ENCODE measurements around the gene SRPK2. TPM values are rescaled to one million over a fixed set of nuclear protein-coding genes. Genes with fewer than 3 reads are reported as not detected.
"Not testable (repeated sequence)": the region's sequence is repeated elsewhere in the genome, so short reads cannot be mapped to it uniquely, and the experiment has no call there.

Gene SRPK2
- total RNA-seq: 10 to 100 TPM; 21.5 to 35.1 (median 29.2) TPM

DNA sequence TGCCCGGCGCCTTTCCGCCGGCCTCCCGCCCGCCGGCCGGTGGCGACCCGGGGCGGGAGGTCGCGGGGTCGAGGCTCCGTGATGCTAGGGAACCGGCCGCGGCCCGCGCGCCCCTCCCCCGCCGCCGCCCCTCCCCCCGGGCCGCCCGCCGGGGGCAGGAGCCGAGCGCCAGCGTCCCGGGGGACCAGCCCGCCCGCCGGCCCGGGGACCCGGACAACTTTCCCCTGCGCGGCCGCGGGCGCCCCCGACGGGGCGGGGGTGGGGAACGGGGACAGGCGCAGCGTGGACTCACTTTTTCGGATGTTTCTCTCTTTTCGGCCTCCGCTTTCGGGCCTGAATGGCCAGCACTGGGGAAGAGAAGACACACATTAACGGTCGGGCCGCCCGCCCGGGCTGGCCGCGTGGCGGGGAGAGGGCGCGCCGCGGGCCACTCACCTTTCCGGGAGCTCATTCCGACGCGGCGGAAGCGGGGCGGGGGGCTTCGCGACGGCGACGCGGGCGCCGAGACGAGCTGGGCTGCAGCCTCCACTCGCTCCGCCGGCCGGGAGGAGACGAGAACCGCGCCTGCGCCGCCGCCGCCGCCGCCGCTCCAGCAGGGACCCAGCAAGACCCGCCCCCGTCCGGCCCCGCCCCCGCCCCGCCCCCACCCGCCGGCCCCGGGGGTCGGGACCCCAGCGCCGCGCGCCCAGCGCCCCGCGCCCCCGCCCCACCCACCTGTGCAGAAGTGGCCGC lies at the start of gene SRPK2:
SRPK2 (minus strand) TSS at position 566 of the 732 bp plus-strand sequence.
- no CpG with 5 or more reads among the region's 113 CpGs for WGBS, 2 donors
- no peaks in the 10 kb centered on the region for H3K9me3 ChIP-seq
- peak in 2 of 4 donors; percentile 39 to 60 for TF ChIP-seq POLR2A (IDR thresholded peaks at IDR 0.05)
- TF ChIP-seq, protein P1, sequence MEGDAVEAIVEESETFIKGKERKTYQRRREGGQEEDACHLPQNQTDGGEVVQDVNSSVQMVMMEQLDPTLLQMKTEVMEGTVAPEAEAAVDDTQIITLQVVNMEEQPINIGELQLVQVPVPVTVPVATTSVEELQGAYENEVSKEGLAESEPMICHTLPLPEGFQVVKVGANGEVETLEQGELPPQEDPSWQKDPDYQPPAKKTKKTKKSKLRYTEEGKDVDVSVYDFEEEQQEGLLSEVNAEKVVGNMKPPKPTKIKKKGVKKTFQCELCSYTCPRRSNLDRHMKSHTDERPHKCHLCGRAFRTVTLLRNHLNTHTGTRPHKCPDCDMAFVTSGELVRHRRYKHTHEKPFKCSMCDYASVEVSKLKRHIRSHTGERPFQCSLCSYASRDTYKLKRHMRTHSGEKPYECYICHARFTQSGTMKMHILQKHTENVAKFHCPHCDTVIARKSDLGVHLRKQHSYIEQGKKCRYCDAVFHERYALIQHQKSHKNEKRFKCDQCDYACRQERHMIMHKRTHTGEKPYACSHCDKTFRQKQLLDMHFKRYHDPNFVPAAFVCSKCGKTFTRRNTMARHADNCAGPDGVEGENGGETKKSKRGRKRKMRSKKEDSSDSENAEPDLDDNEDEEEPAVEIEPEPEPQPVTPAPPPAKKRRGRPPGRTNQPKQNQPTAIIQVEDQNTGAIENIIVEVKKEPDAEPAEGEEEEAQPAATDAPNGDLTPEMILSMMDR (IDR thresholded peaks at IDR 0.05): no peak
- peaks cover 6 to 10% (median 8%) of the 10 kb centered on the region in 3 donors for H3K4me1 ChIP-seq
- peak within 1 kb of the TSS; percentile 81 to 99 (median 96) for H3K4me3 ChIP-seq
- DNase-seq: no peak
- intact Hi-C loops (cut with DNase I): no loop called here
- H3K27ac ChIP-seq: peak within 1 kb of the TSS; percentile 81 to 85 (median 82)
- H3K36me3 ChIP-seq: peaks cover 0 to 4% (median 0%) of the 10 kb centered on the region in 3 donors
- no peaks in the 10 kb centered on the region for H3K27me3 ChIP-seq

DNA sequence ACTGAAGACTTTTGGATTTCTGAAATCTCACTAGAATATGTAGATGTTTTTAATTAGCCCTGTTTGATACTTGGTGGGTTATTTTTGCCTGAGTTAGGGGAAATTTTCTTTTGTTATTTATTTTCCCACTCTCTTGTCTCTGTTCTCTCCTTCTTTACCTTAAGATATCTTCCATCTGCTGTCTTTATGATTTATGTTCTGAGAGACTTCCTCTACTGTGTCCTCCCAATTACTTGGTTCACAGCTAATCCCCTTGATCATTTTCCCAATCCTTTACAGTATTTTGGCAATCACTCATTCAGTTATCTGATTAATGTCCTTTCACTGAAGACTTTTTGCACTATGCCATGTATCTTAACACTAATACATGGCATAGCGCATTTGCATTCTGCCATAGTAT lies 49.5 kb upstream of the SRPK2 start:
- intact Hi-C loops (cut with DNase I): no loop called here
- no peak overlapping the region for H3K27ac ChIP-seq
- no peak for DNase-seq
- no peaks in the 10 kb centered on the region for H3K27me3 ChIP-seq
- TF ChIP-seq POLR2A (IDR thresholded peaks at IDR 0.05): no peak
- TF ChIP-seq, protein P1 (IDR thresholded peaks at IDR 0.05): no peak
- no peaks in the 10 kb centered on the region for H3K36me3 ChIP-seq
- WGBS, 2 donors: 100% methylated on average over 1 of the region's 1 CpG
- peaks cover 0 to 15% (median 5%) of the 10 kb centered on the region in 3 donors for H3K4me1 ChIP-seq
- no peak overlapping the region for H3K4me3 ChIP-seq
- no peaks in the 10 kb centered on the region for H3K9me3 ChIP-seq

DNA sequence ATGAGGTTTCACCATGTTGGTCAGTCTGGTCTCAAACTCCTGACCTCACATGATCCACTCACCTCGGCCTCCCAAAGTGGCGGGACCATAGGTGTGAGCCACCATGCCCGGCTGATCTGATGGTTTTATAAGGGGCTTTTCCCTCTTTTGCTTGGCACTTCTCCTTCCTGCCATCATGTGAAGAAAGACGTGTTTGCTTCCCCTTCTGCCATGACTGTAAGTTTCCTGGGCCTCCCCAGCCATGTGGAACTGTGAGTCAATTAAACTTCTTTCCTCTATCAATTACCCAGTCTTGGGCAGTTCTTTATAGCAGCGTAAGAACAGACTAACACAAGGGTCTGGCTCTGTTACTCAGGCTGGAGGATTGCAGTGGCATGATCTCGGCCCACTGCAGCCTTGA lies 48.6 kb upstream of the SRPK2 start:
- H3K4me1 ChIP-seq: peaks cover 0 to 15% (median 5%) of the 10 kb centered on the region in 3 donors
- intact Hi-C loops (cut with DNase I); H3K36me3 ChIP-seq; DNase-seq; H3K4me3 ChIP-seq; H3K27ac ChIP-seq; H3K27me3 ChIP-seq; H3K9me3 ChIP-seq: not testable (repeated sequence)
- 83 to 95% methylated on average over 6 of the region's 6 CpGs for WGBS, 2 donors

DNA sequence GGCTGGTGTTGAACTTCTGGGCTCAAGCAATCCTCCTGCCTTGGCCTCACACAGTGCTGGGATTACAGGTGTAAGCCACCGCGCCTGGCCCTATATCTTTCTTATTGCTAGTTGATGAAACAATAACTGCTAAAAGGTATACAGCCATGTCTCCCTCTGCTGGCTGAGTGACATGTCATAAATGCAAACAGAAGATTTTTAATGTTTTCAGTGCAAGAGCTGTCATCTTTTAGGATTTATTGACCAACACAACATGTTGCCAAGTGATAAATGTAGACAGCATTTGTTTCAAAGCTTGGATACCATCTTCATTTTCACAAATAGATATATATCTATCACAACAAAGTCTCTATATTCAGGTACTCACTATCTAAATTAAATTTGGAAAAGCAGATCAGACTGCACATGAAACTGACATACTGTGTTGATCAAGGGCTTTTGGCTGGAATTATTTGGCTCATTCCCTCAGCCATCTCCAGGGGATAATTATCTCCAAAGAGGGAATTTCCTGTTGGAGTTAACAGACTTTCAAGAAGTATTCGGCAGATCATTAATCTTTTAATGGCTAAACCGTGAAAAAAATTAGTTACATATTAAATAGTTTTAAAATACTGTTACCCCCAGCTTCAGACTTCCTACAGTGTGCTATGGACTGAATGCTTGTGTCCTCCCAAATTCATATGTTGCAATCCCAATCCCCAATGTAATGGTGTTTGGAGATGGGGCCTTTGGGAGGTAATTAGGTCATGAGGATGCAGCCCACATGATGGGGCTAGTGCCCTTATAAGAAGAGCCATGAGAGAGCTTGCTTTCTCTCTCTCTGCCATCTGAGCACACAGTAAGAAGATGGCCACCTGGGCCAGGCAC lies 41.3 kb upstream of the SRPK2 start:
- H3K4me1 ChIP-seq: peaks cover 0 to 4% (median 0%) of the 10 kb centered on the region in 3 donors
- WGBS, 2 donors: 19 to 36% methylated on average over 4 of the region's 4 CpGs

DNA sequence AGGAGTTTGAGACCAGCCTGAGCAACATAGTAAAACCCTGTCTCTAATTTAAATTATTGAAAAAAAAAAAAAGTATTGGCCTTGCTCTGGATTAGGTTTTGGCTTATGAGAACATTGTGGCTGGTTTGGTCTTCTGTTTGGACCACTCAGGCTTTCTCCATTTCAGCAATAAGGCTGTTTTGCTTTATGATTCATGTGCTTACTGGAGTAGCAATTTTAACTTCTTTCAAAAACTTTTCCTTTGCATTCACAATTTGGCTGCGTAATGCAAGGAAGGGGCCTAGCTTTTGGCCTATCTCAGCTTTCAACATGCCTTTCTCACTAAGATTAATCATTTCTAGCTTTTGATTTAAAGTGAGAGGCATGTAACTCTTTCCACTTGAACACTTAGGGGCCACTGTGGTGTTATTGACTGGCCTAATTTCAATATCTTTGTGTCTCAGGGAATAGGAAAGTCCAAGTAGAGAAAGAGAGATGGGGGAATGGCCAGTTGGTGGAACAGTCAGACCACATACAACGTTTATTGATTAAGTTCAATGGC lies 38.0 kb upstream of the SRPK2 start:
- H3K36me3 ChIP-seq: no peaks in the 10 kb centered on the region
- no peak for DNase-seq
- no peaks in the 10 kb centered on the region for H3K27me3 ChIP-seq
- H3K4me3 ChIP-seq: no peak overlapping the region
- 68 to 79% methylated on average over 2 of the region's 2 CpGs for WGBS, 2 donors
- no peaks in the 10 kb centered on the region for H3K9me3 ChIP-seq
- intact Hi-C loops (cut with DNase I): no loop called here
- TF ChIP-seq, protein P1 (IDR thresholded peaks at IDR 0.05): no peak
- no peak for TF ChIP-seq POLR2A (IDR thresholded peaks at IDR 0.05)
- H3K27ac ChIP-seq: no peak overlapping the region
- H3K4me1 ChIP-seq: peaks cover 0 to 4% (median 0%) of the 10 kb centered on the region in 3 donors

More for the DNA sequence above, 41.3 kb upstream of the SRPK2 start:
- no peak for DNase-seq
- Histone ChIP-seq H3K36me3 (no peaks in the 10 kb centered on the region), H3K9me3 (no peaks in the 10 kb centered on the region), H3K4me3 (no peak overlapping the region), H3K27me3 (no peaks in the 10 kb centered on the region), H3K27ac (no peak overlapping the region)
- intact Hi-C loops (cut with DNase I): no loop called here
- TF ChIP-seq, protein P1 (IDR thresholded peaks at IDR 0.05): peak in 5 of 6 experiments; percentile 40 to 67 (median 41)
- TF ChIP-seq POLR2A (IDR thresholded peaks at IDR 0.05): no peak
